Neural cell (in vitro differentiated cells): Measurements from ENCODE around the gene KIF13A.

Source experiments
- EP300 ChIP-seq: fragments of 450-650 bp; conservative IDR thresholded peaks from 2 replicates; pipeline ENCODE4 v1.6.1; 2014; ENCODE audit warnings: antibody characterized with exemption, mild to moderate bottlenecking, moderate library complexity; ENCODE audit not compliant: poor library complexity, severe bottlenecking
- EZH2 ChIP-seq: fragments of 200-600, 300-800 bp; shearing (Covaris generic), sonication (generic); IDR thresholded peaks from 2 replicates; pipeline ENCODE4 v1.6.1; 2014; ENCODE audit warnings: antibody characterized with exemption, low read length, borderline replicate concordance, mild to moderate bottlenecking; ENCODE audit not compliant: insufficient read depth, poor library complexity, severe bottlenecking
- POLR2AphosphoS5 ChIP-seq: IDR thresholded peaks from 2 replicates; pipeline ENCODE4 v1.6.1; 2012
- RAD21 ChIP-seq: fragments of 450-650 bp; conservative IDR thresholded peaks from 2 replicates; pipeline ENCODE4 v1.6.1; 2014; ENCODE audit warnings: antibody characterized with exemption, mild to moderate bottlenecking, moderate library complexity
- SMC3 ChIP-seq: fragments of 450-650 bp; conservative IDR thresholded peaks from 2 replicates; pipeline ENCODE4 v1.6.1; 2014; ENCODE audit warnings: antibody characterized with exemption, mild to moderate bottlenecking, moderate library complexity; ENCODE audit not compliant: poor library complexity
- TAF1 ChIP-seq: IDR thresholded peaks from 2 replicates; pipeline ENCODE4 v1.6.1; 2012; ENCODE audit warnings: low read depth
- TF ChIP-seq, protein P1 (sequence below): fragments of 450-650 bp; IDR thresholded peaks from 2 replicates; pipeline ENCODE4 v1.5.1; 2014; ENCODE audit warnings: antibody characterized with exemption, mild to moderate bottlenecking, moderate library complexity; ENCODE audit not compliant: poor library complexity, severe bottlenecking
- TF ChIP-seq, protein P2 (sequence below): IDR thresholded peaks from 2 replicates; pipeline ENCODE4 v1.6.1; 2012; ENCODE audit warnings: borderline replicate concordance

DNA sequence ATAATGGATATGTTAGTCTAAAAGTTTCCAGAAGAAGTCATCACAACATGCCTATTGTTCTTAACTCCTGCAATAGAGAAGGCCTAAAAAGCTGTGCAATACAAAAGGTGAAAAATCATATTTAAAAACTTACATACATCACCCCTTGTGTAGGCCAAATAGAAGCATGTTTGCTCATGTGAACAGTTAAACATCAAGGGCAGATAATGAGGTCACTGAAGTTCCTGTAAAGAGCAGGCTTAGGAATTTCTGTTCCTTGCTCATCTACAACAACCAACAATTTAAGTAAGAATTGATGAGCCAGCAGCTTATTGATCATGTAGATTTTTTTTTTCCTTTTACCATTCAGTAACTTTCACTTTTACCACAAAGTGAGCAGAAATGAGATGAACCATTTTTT, 273.3 kb downstream of the KIF13A start:
- TF ChIP-seq, protein P1, sequence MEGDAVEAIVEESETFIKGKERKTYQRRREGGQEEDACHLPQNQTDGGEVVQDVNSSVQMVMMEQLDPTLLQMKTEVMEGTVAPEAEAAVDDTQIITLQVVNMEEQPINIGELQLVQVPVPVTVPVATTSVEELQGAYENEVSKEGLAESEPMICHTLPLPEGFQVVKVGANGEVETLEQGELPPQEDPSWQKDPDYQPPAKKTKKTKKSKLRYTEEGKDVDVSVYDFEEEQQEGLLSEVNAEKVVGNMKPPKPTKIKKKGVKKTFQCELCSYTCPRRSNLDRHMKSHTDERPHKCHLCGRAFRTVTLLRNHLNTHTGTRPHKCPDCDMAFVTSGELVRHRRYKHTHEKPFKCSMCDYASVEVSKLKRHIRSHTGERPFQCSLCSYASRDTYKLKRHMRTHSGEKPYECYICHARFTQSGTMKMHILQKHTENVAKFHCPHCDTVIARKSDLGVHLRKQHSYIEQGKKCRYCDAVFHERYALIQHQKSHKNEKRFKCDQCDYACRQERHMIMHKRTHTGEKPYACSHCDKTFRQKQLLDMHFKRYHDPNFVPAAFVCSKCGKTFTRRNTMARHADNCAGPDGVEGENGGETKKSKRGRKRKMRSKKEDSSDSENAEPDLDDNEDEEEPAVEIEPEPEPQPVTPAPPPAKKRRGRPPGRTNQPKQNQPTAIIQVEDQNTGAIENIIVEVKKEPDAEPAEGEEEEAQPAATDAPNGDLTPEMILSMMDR, result no peak
- TF ChIP-seq EZH2 (no peak), POLR2AphosphoS5 (no peak), TAF1 (no peak), RAD21 (no peak), EP300 (no peak), SMC3 (no peak)
- TF ChIP-seq, protein P2, sequence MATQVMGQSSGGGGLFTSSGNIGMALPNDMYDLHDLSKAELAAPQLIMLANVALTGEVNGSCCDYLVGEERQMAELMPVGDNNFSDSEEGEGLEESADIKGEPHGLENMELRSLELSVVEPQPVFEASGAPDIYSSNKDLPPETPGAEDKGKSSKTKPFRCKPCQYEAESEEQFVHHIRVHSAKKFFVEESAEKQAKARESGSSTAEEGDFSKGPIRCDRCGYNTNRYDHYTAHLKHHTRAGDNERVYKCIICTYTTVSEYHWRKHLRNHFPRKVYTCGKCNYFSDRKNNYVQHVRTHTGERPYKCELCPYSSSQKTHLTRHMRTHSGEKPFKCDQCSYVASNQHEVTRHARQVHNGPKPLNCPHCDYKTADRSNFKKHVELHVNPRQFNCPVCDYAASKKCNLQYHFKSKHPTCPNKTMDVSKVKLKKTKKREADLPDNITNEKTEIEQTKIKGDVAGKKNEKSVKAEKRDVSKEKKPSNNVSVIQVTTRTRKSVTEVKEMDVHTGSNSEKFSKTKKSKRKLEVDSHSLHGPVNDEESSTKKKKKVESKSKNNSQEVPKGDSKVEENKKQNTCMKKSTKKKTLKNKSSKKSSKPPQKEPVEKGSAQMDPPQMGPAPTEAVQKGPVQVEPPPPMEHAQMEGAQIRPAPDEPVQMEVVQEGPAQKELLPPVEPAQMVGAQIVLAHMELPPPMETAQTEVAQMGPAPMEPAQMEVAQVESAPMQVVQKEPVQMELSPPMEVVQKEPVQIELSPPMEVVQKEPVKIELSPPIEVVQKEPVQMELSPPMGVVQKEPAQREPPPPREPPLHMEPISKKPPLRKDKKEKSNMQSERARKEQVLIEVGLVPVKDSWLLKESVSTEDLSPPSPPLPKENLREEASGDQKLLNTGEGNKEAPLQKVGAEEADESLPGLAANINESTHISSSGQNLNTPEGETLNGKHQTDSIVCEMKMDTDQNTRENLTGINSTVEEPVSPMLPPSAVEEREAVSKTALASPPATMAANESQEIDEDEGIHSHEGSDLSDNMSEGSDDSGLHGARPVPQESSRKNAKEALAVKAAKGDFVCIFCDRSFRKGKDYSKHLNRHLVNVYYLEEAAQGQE, result no peak
